GM18861 (cell line): ENCODE data around the gene IRF4.

Source experiments
- ATAC-seq: cut with Tn5 transposase; IDR thresholded peaks from one replicate; pipeline ENCODE4 v1.9.1; 2021; ENCODE audit not compliant: unreplicated experiment

Gene IRF4

DNA sequence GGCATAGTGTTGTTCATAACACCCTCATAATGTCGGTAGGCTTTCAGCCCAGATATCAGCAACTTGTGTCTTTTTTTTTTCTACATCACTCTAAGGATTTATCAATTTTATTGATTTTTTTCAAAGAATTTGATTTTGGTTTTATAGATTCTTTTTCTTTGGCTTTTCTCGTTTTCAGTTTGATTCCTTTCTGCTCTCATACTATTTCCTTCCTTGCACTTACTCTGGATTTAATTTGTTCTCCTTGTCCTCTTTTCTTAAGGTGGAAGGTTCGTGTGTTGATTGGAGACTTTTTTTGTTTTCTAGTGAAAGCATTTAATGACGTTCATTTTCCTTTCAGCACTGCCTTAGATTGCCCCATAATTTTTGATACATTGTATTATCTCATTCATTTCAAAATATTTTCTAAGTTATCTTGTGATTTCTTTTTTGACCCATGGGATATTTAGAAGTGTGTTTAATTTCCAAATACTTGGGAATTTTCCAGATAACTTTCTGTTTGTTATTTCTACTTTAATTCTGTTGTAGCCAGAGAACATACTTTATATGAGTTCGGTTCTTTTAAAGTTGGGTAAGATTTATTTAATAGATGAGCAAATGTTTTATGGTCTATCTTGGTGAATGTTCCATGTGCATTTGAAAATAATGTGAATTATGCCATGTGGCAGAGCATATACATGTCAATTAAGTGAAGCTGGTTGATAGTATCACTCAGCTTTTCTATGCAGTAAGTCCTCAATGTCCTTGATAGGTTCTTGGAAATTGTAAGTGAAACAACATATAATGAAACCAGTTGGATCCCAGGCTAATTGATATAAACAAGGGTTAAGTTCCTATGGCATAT, 62.8 kb downstream of the IRF4 start:
- ATAC-seq = no peak

DNA sequence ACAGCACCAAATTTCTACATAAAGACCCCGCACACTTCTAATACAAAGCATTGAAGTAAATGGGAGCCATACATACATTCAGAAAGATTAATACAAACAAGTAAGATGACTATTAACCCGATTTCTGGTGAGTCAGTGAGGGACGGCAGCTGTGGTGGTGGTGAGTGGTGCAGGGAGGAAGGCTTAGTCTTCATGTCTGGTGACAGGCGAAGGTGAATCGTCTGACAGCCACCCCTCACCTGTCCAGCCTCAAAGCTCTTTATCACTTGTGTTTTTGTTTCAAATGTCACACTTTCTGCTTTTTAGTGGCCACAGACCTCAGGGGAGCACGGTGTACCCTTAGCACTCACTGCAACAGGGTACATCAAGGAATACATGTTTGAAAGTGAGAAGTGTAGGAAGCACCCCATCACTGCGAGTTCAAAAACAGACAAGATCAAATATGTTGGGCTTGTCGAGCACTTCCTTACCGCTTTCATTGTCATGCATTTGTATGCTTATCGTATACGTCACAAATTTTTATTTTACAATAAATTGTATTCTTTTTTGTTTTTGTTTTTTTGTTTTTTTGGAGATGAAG, 63.5 kb downstream of the IRF4 start:
- no peak for ATAC-seq

DNA sequence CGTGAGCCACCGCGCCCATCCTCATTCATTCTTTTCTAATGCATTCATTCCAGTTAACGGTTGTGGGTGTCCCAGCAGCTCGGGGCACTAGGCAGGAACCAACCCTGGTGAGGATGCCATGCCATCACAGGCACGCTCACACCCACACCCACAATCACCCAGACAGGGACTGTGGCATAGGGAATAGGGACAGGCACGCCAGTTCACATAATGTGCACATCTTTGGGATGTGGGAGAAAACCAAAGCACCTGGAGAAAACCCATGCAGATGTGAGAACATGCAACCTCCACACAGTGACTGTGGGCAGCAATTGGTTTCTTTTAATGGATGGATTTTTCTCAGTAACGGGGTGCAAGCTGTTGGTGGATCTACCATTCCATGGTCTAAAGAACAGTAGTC, 64.3 kb downstream of the IRF4 start:
- ATAC-seq = no peak

DNA sequence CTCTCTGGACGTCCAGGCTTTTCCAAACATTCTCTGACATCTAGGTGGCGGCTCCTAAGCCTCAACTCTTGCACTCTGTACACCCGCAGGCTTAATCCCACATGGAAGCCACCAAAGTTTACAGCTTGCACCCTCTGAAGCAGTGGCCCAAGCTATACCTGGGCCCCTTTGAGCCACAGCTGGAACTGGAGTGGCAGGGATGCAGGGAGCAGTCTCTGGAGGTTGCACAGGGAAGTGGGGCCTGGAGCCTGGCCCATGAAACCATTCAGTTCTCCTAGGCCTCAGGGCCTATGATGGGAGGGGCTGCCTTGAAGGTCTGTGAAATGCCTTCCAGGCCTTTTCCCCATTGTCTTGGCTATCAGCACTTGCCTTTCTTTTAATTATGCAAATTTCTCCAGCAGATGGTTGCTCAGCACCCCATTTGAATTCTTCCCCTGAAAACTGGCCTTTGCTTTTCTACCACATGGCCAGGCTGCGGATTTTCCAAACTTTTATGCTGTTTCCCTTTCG, 64.9 kb downstream of the IRF4 start:
- no peak for ATAC-seq

DNA sequence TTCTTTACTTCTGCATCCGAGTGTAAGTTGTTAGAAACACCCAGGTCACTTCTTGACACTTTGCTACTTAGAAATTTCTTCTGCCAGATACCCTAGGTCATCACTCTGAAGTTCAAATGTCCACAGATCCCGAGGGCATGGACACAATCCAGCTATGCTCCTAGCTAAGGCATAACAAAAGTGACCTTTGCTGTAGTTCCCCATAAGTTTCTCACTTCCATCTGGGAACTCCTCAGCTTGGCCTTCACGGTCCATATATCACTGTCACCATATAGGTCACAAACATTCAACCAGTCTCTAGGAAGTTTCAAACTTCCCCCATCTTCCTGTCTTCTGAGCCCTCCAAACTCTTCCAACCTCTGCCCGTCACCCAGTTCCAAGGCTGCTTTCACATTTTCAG, 65.3 kb downstream of the IRF4 start:
- no peak for ATAC-seq
